Activated CD4-positive, alpha-beta memory T cell treated with anti-CD3 and anti-CD28 coated beads, Interleukin-2, amount 10 ng/mL, durations not matched to agents 7 days and 5 days (primary cell): ENCODE data around the gene TRIAP1. TPM values are rescaled to one million over a fixed set of nuclear protein-coding genes. Genes with fewer than 3 reads are reported as not detected.
"Not testable (repeated sequence)": the region's sequence is repeated elsewhere in the genome, so short reads cannot be mapped to it uniquely, and the experiment has no call there.

Source experiments
- CTCF ChIA-PET: fragments of 350-600 bp; sonication (Branson Sonifier 250); formaldehyde crosslinking; loops from one replicate; lab custom pipeline; 2021; ENCODE audit warnings: antibody characterized with exemption, inconsistent platforms; lab: Charles Lee
- POLR2A ChIA-PET: fragments of 350-600 bp; sonication (Branson Sonifier 250); formaldehyde crosslinking; loops from one replicate; lab custom pipeline; 2021; ENCODE audit warnings: antibody characterized with exemption; lab: Charles Lee
- DNase-seq: peaks from one replicate; pipeline ENCODE4 v3.0.0-alpha.2; 2020
- H3K27ac Mint-ChIP-seq: one replicate; pipeline ENCODE4 v1.8.0; 2021; ENCODE audit warnings: mild to moderate bottlenecking, mixed read lengths
- H3K27me3 Mint-ChIP-seq: one replicate; pipeline ENCODE4 v1.8.0; 2021; ENCODE audit warnings: mixed read lengths
- H3K36me3 Mint-ChIP-seq: one replicate; pipeline ENCODE4 v1.8.0; 2021; ENCODE audit warnings: low read depth, mixed read lengths
- H3K4me1 Mint-ChIP-seq: one replicate; pipeline ENCODE4 v1.8.0; 2021; ENCODE audit warnings: mixed read lengths
- H3K4me3 Mint-ChIP-seq: one replicate; pipeline ENCODE4 v1.8.0; 2021; ENCODE audit warnings: mild to moderate bottlenecking, mixed read lengths
- H3K9me3 Mint-ChIP-seq: one replicate; pipeline ENCODE4 v1.8.0; 2021; ENCODE audit warnings: mixed read lengths
- total RNA-seq, 2 experiments: library from RNA; stranded (reverse); gene quantifications; one replicate each; pipeline ENCODE4 v1.2.3, GENCODE V29; 2021

Gene TRIAP1
- total RNA-seq, 2 experiments from 2014 or later, result 20.6 to 21.6 TPM

GRCh38 chr12:120446844-120447178, 627 bp upstream of the TRIAP1 start:
- H3K9me3 Mint-ChIP-seq, H3K27me3 Mint-ChIP-seq, DNase-seq: not testable (repeated sequence)
- CTCF ChIA-PET, result interaction anchor here (0.7 to 1.6 kb wide), 4 partner anchors 20 to 132 kb away, joined by 3 to 7 read pairs (median 4); partner anchors contain the start of gene SRSF9
- POLR2A ChIA-PET, result interaction anchor here (1.9 to 3.4 kb wide), 3 partner anchors 9 to 156 kb away, joined by 5 to 19 read pairs (median 12); partner anchors contain the start of genes COX6A1, RNU4-2 and SRSF9
- peaks cover 42% of the 10 kb centered on the region for H3K4me1 Mint-ChIP-seq
- peak overlapping the region; percentile 85 for H3K27ac Mint-ChIP-seq
- peaks cover 38% of the 10 kb centered on the region for H3K36me3 Mint-ChIP-seq
- H3K4me3 Mint-ChIP-seq, result peak overlapping the region; percentile 87

GRCh38 chr12:120444676-120445075, 1.5 kb downstream of the TRIAP1 start:
- ChIA-PET CTCF (interaction anchor here (1.7 kb wide), 1 partner anchor 15 kb away, joined by 4 read pairs; no protein-coding TSS in a partner anchor), POLR2A (interaction anchor here (0.7 to 1.3 kb wide), 2 partner anchors 51 to 136 kb away, joined by 3 to 4 read pairs; partner anchors contain the start of gene DYNLL1)
- Mint-ChIP-seq H3K4me3 (peak overlapping the region; percentile 87), H3K4me1 (peaks cover 52% of the 10 kb centered on the region), H3K9me3 (no peaks in the 10 kb centered on the region), H3K27ac (peak overlapping the region; percentile 85), H3K27me3 (no peaks in the 10 kb centered on the region), H3K36me3 (peaks cover 51% of the 10 kb centered on the region)
- DNase-seq, result no peak

- ChIA-PET POLR2A (interaction anchor here (1.2 to 2.3 kb wide), 3 partner anchors 29 to 30 kb away, joined by 4 to 17 read pairs (median 5); partner anchors contain the start of gene SRSF9), CTCF (interaction anchor here (0.6 to 1.5 kb wide), 9 partner anchors 10 to 236 kb away, joined by 3 to 9 read pairs (median 6); partner anchors contain the start of genes DYNLL1, POP5 and SRSF9)
- Mint-ChIP-seq H3K9me3 (no peaks in the 10 kb centered on the region), H3K4me1 (peaks cover 41% of the 10 kb centered on the region), H3K27me3 (no peaks in the 10 kb centered on the region), H3K36me3 (peaks cover 30% of the 10 kb centered on the region), H3K27ac (peak overlapping the region; percentile 35), H3K4me3 (peak overlapping the region; percentile 8)
- peak; percentile 79 for DNase-seq
These were observed 6.4 kb downstream of the TRIAP1 start for GRCh38 chr12:120439646-120440247.

GRCh38 chr12:120438495-120439198, 7.5 kb downstream of the TRIAP1 start:
- ChIA-PET CTCF (interaction anchor here (0.6 to 3.3 kb wide), 20 partner anchors 9 to 360 kb away, joined by 3 to 21 read pairs (median 4); partner anchors contain the start of genes PLA2G1B, RNU4-1, SIRT4 and SRSF9), POLR2A (interaction anchor here (0.8 to 2.3 kb wide), 7 partner anchors 8 to 147 kb away, joined by 3 to 17 read pairs (median 8); partner anchors contain the start of genes COQ5, DYNLL1, GATC and RNU4-1)
- peaks cover 30% of the 10 kb centered on the region for H3K4me1 Mint-ChIP-seq
- no peaks in the 10 kb centered on the region for H3K9me3 Mint-ChIP-seq
- no peak for DNase-seq
- H3K27ac Mint-ChIP-seq, result peak overlapping the region; percentile 95
- H3K36me3 Mint-ChIP-seq, result peaks cover 21% of the 10 kb centered on the region
- H3K27me3 Mint-ChIP-seq, result peaks cover 2% of the 10 kb centered on the region
- H3K4me3 Mint-ChIP-seq, result peak overlapping the region; percentile 91

GRCh38 chr12:120437735-120438494, 8.3 kb downstream of the TRIAP1 start, which contains the start of gene COX6A1:
Gene COX6A1 (plus strand): TSS chr12:120438113. CDS start chr12:120438127, 14 bp downstream.
- Mint-ChIP-seq H3K36me3 (peaks cover 21% of the 10 kb centered on the region), H3K27me3 (peaks cover 2% of the 10 kb centered on the region), H3K27ac (peak within 1 kb of the TSS; percentile 95), H3K9me3 (no peaks in the 10 kb centered on the region), H3K4me1 (peaks cover 31% of the 10 kb centered on the region), H3K4me3 (peak within 1 kb of the TSS; percentile 91)
- DNase-seq, result peak; percentile 98
- POLR2A ChIA-PET, result interaction anchor here (0.8 to 2.3 kb wide), 8 partner anchors 9 to 146 kb away, joined by 3 to 17 read pairs (median 8); partner anchors contain the start of genes COQ5, DYNLL1, GATC and RNU4-1
- CTCF ChIA-PET, result interaction anchor here (0.6 to 3.3 kb wide), 16 partner anchors 9 to 241 kb away, joined by 3 to 21 read pairs (median 4); partner anchors contain the start of genes PLA2G1B, POP5, RNU4-1 and SIRT4

- DNase-seq, result no peak
- CTCF ChIA-PET, result interaction anchor here (1.1 to 1.5 kb wide), 2 partner anchors 34 to 75 kb away, joined by 4 to 6 read pairs; no protein-coding TSS in a partner anchor
- H3K4me1 Mint-ChIP-seq, result peaks cover 14% of the 10 kb centered on the region
- no peak overlapping the region for H3K4me3 Mint-ChIP-seq
- POLR2A ChIA-PET, result interaction anchor here (0.6 to 0.7 kb wide), 2 partner anchors 31 to 48 kb away, joined by 3 read pairs; no protein-coding TSS in a partner anchor
- no peak overlapping the region for H3K27ac Mint-ChIP-seq
- H3K27me3 Mint-ChIP-seq, result peaks cover 12% of the 10 kb centered on the region
- no peaks in the 10 kb centered on the region for H3K36me3 Mint-ChIP-seq
- H3K9me3 Mint-ChIP-seq, result no peaks in the 10 kb centered on the region
These were observed 13.2 kb downstream of the TRIAP1 start for GRCh38 chr12:120432772-120433525.

GRCh38 chr12:120429368-120429767, 16.8 kb downstream of the TRIAP1 start:
- Mint-ChIP-seq H3K4me3 (no peak overlapping the region), H3K36me3 (no peaks in the 10 kb centered on the region), H3K4me1 (peaks cover 7% of the 10 kb centered on the region), H3K9me3 (no peaks in the 10 kb centered on the region), H3K27ac (no peak overlapping the region), H3K27me3 (peaks cover 19% of the 10 kb centered on the region)
- CTCF ChIA-PET, result interaction anchor here (1.0 to 2.9 kb wide), 4 partner anchors 9 to 127 kb away, joined by 4 to 18 read pairs (median 7); partner anchors contain the start of genes COX6A1 and SIRT4
- no peak for DNase-seq
- POLR2A ChIA-PET, result interaction anchor here (1.5 to 1.9 kb wide), 2 partner anchors 136 to 138 kb away, joined by 4 to 6 read pairs; partner anchors contain the start of genes RNU4-1 and RNU4-2

GRCh38 chr12:120428597-120429229, 17.5 kb downstream of the TRIAP1 start:
- no peaks in the 10 kb centered on the region for H3K36me3 Mint-ChIP-seq
- H3K27ac Mint-ChIP-seq, result no peak overlapping the region
- no peak for DNase-seq
- no peak overlapping the region for H3K4me3 Mint-ChIP-seq
- ChIA-PET POLR2A (interaction anchor here (1.2 to 1.9 kb wide), 3 partner anchors 136 to 137 kb away, joined by 3 to 6 read pairs (median 4); partner anchors contain the start of genes RNU4-1 and RNU4-2), CTCF (interaction anchor here (0.8 to 2.9 kb wide), 3 partner anchors 10 to 102 kb away, joined by 4 to 18 read pairs (median 10); partner anchors contain the start of gene COX6A1)
- H3K27me3 Mint-ChIP-seq, result peaks cover 18% of the 10 kb centered on the region
- no peaks in the 10 kb centered on the region for H3K9me3 Mint-ChIP-seq
- peaks cover 7% of the 10 kb centered on the region for H3K4me1 Mint-ChIP-seq

- CTCF ChIA-PET, result interaction anchor here (0.6 to 1.0 kb wide), 2 partner anchors 10 to 69 kb away, joined by 3 read pairs; no protein-coding TSS in a partner anchor
- DNase-seq, result no peak
- no peaks in the 10 kb centered on the region for H3K9me3 Mint-ChIP-seq
- no peak overlapping the region for H3K4me3 Mint-ChIP-seq
- H3K4me1 Mint-ChIP-seq, result peaks cover 3% of the 10 kb centered on the region
- H3K27me3 Mint-ChIP-seq, result peaks cover 18% of the 10 kb centered on the region
- H3K36me3 Mint-ChIP-seq, result no peaks in the 10 kb centered on the region
- no peak overlapping the region for H3K27ac Mint-ChIP-seq
- POLR2A ChIA-PET, result no interaction called here
These were observed 20.4 kb downstream of the TRIAP1 start for GRCh38 chr12:120425797-120426196.

GRCh38 chr12:120422892-120423456, 23.2 kb downstream of the TRIAP1 start:
- no peaks in the 10 kb centered on the region for H3K36me3 Mint-ChIP-seq
- CTCF ChIA-PET, result interaction anchor here (0.6 kb wide), 1 partner anchor 98 kb away, joined by 3 read pairs; no protein-coding TSS in a partner anchor
- POLR2A ChIA-PET, result no interaction called here
- H3K4me3 Mint-ChIP-seq, result no peak overlapping the region
- H3K27ac Mint-ChIP-seq, result no peak overlapping the region
- peaks cover 7% of the 10 kb centered on the region for H3K27me3 Mint-ChIP-seq
- DNase-seq, result no peak
- H3K9me3 Mint-ChIP-seq, result no peaks in the 10 kb centered on the region
- no peaks in the 10 kb centered on the region for H3K4me1 Mint-ChIP-seq
